Activated CD4-positive, alpha-beta memory T cell treated with anti-CD3 and anti-CD28 coated beads for 36 hours (primary cell): ENCODE data around the gene CLPTM1L. TPM values are rescaled to one million over a fixed set of nuclear protein-coding genes. Genes with fewer than 3 reads are reported as not detected.
"Not testable (repeated sequence)": the region's sequence is repeated elsewhere in the genome, so short reads cannot be mapped to it uniquely, and the experiment has no call there.

Experiments
- CTCF ChIA-PET: fragments of 350-600 bp; sonication (Branson Sonifier 250); formaldehyde crosslinking; loops from one replicate; lab custom pipeline; 2021; ENCODE audit warnings: antibody characterized with exemption, inconsistent platforms; lab: Charles Lee
- POLR2A ChIA-PET: fragments of 350-600 bp; sonication (Branson Sonifier 250); formaldehyde crosslinking; loops from one replicate; lab custom pipeline; 2021; ENCODE audit warnings: antibody characterized with exemption; lab: Charles Lee
- DNase-seq: peaks from one replicate; pipeline ENCODE4 v3.0.0-alpha.2; 2020
- H3K27ac Mint-ChIP-seq: one replicate; pipeline ENCODE4 v1.8.0; 2021; ENCODE audit warnings: mixed read lengths
- H3K27me3 Mint-ChIP-seq: one replicate; pipeline ENCODE4 v1.8.0; 2021; ENCODE audit warnings: mixed read lengths
- H3K36me3 Mint-ChIP-seq: one replicate; pipeline ENCODE4 v1.8.0; 2021; ENCODE audit warnings: mixed read lengths
- H3K4me1 Mint-ChIP-seq: one replicate; pipeline ENCODE4 v1.8.0; 2021; ENCODE audit warnings: low read depth, mixed read lengths
- H3K4me3 Mint-ChIP-seq: one replicate; pipeline ENCODE4 v1.8.0; 2021; ENCODE audit warnings: mild to moderate bottlenecking, mixed read lengths
- H3K9me3 Mint-ChIP-seq: one replicate; pipeline ENCODE4 v1.8.0; 2021; ENCODE audit warnings: mixed read lengths
- intact Hi-C: fragments of 100-400 bp; cut with micrococcal nuclease; formaldehyde crosslinking; loops from one replicate; pipeline ENCODE4 v1.15.1; 2023
- total RNA-seq, 2 experiments: library from RNA; stranded (reverse); gene quantifications; one replicate each; pipeline ENCODE4 v1.2.3, GENCODE V29; 2021

CLPTM1L gene
- total RNA-seq, 2 experiments from 2014 or later = 70.1 to 72.9 TPM

- CTCF ChIA-PET = no interaction called here
- no peak overlapping the region for H3K4me3 Mint-ChIP-seq
- intact Hi-C loops = no loop called here
- H3K27me3 Mint-ChIP-seq = no peaks in the 10 kb centered on the region
- peaks cover 32% of the 10 kb centered on the region for H3K36me3 Mint-ChIP-seq
- POLR2A ChIA-PET = interaction anchor here (1.1 kb wide), 1 partner anchor 60 kb away, joined by 3 read pairs; no protein-coding TSS in a partner anchor
- H3K9me3 Mint-ChIP-seq = no peaks in the 10 kb centered on the region
- DNase-seq = no peak
- peaks cover 6% of the 10 kb centered on the region for H3K4me1 Mint-ChIP-seq
- H3K27ac Mint-ChIP-seq = no peak overlapping the region
Measured at GRCh38 chr5:1336749-1337488, 8.0 kb downstream of the CLPTM1L start.

GRCh38 chr5:1336106-1336561 is 8.8 kb downstream of the CLPTM1L start:
- CTCF ChIA-PET = no interaction called here
- no peak for DNase-seq
- Mint-ChIP-seq H3K4me3 (no peak overlapping the region), H3K36me3 (peaks cover 29% of the 10 kb centered on the region), H3K9me3 (no peaks in the 10 kb centered on the region), H3K27me3 (no peaks in the 10 kb centered on the region), H3K27ac (no peak overlapping the region), H3K4me1 (peaks cover 4% of the 10 kb centered on the region)
- POLR2A ChIA-PET = no interaction called here
- intact Hi-C loops = no loop called here

GRCh38 chr5:1335540-1336095 is 9.3 kb downstream of the CLPTM1L start:
- H3K4me3 Mint-ChIP-seq = no peak overlapping the region
- H3K36me3 Mint-ChIP-seq = peaks cover 29% of the 10 kb centered on the region

GRCh38 chr5:1334831-1335539 is 9.9 kb downstream of the CLPTM1L start:
- Mint-ChIP-seq H3K27me3 (no peaks in the 10 kb centered on the region), H3K4me3 (no peak overlapping the region), H3K36me3 (peaks cover 29% of the 10 kb centered on the region), H3K9me3 (no peaks in the 10 kb centered on the region), H3K4me1 (peaks cover under 1% of the 10 kb centered on the region), H3K27ac (no peak overlapping the region)
- DNase-seq = no peak
- intact Hi-C loops = no loop called here
- ChIA-PET POLR2A (no interaction called here), CTCF (no interaction called here)

More at GRCh38 chr5:1335540-1336095, 9.3 kb downstream of the CLPTM1L start:
- Mint-ChIP-seq H3K27ac (no peak overlapping the region), H3K27me3 (no peaks in the 10 kb centered on the region), H3K9me3 (no peaks in the 10 kb centered on the region), H3K4me1 (peaks cover 4% of the 10 kb centered on the region)
- ChIA-PET POLR2A (no interaction called here), CTCF (no interaction called here)
- no peak for DNase-seq
- intact Hi-C loops = no loop called here

- CTCF ChIA-PET = no interaction called here
- Mint-ChIP-seq H3K36me3 (peaks cover 29% of the 10 kb centered on the region), H3K27ac (no peak overlapping the region), H3K9me3 (no peaks in the 10 kb centered on the region), H3K27me3 (no peaks in the 10 kb centered on the region), H3K4me1 (no peaks in the 10 kb centered on the region), H3K4me3 (no peak overlapping the region)
- DNase-seq = no peak
- POLR2A ChIA-PET = no interaction called here
- intact Hi-C loops = no loop called here
Measured at GRCh38 chr5:1333986-1334385, 10.9 kb downstream of the CLPTM1L start.

- H3K27ac Mint-ChIP-seq, DNase-seq, intact Hi-C loops, H3K4me3 Mint-ChIP-seq, CTCF ChIA-PET, H3K27me3 Mint-ChIP-seq, H3K9me3 Mint-ChIP-seq, POLR2A ChIA-PET, H3K4me1 Mint-ChIP-seq: not testable (repeated sequence)
- H3K36me3 Mint-ChIP-seq = peaks cover 26% of the 10 kb centered on the region
Measured at GRCh38 chr5:1333286-1333685, 11.6 kb downstream of the CLPTM1L start.

GRCh38 chr5:1332461-1333001 is 12.4 kb downstream of the CLPTM1L start:
- Mint-ChIP-seq H3K27me3 (no peaks in the 10 kb centered on the region), H3K36me3 (peaks cover 24% of the 10 kb centered on the region), H3K4me1 (peaks cover 3% of the 10 kb centered on the region), H3K9me3 (no peaks in the 10 kb centered on the region), H3K27ac (no peak overlapping the region), H3K4me3 (no peak overlapping the region)
- POLR2A ChIA-PET = no interaction called here
- no peak for DNase-seq
- intact Hi-C loops = no loop called here
- CTCF ChIA-PET = no interaction called here

GRCh38 chr5:1331861-1332405 is 13.0 kb downstream of the CLPTM1L start:
- Mint-ChIP-seq H3K4me1 (peaks cover 3% of the 10 kb centered on the region), H3K36me3 (peaks cover 18% of the 10 kb centered on the region), H3K27me3 (no peaks in the 10 kb centered on the region), H3K9me3 (no peaks in the 10 kb centered on the region), H3K4me3 (no peak overlapping the region), H3K27ac (no peak overlapping the region)
- no peak for DNase-seq
- intact Hi-C loops = no loop called here
- ChIA-PET POLR2A (no interaction called here), CTCF (no interaction called here)

GRCh38 chr5:1330847-1331831 is 13.8 kb downstream of the CLPTM1L start:
- Mint-ChIP-seq H3K36me3 (peaks cover 16% of the 10 kb centered on the region), H3K27me3 (no peaks in the 10 kb centered on the region), H3K9me3 (no peaks in the 10 kb centered on the region), H3K27ac (no peak overlapping the region), H3K4me3 (no peak overlapping the region), H3K4me1 (peaks cover 3% of the 10 kb centered on the region)
- POLR2A ChIA-PET = no interaction called here
- intact Hi-C loops = no loop called here
- no peak for DNase-seq
- CTCF ChIA-PET = no interaction called here

GRCh38 chr5:1330146-1330846 is 14.6 kb downstream of the CLPTM1L start:
- intact Hi-C loops = no loop called here
- peaks cover 18% of the 10 kb centered on the region for H3K36me3 Mint-ChIP-seq
- ChIA-PET CTCF (no interaction called here), POLR2A (no interaction called here)
- no peaks in the 10 kb centered on the region for H3K9me3 Mint-ChIP-seq
- H3K4me1 Mint-ChIP-seq = peaks cover 3% of the 10 kb centered on the region
- H3K27ac Mint-ChIP-seq = no peak overlapping the region
- DNase-seq = no peak
- H3K4me3 Mint-ChIP-seq = no peak overlapping the region
- H3K27me3 Mint-ChIP-seq = no peaks in the 10 kb centered on the region

- Mint-ChIP-seq H3K36me3 (peaks cover 18% of the 10 kb centered on the region), H3K4me3 (no peak overlapping the region), H3K4me1 (peaks cover 3% of the 10 kb centered on the region), H3K9me3 (no peaks in the 10 kb centered on the region), H3K27ac (no peak overlapping the region), H3K27me3 (no peaks in the 10 kb centered on the region)
- intact Hi-C loops = no loop called here
- DNase-seq = no peak
- CTCF ChIA-PET = no interaction called here
- POLR2A ChIA-PET = interaction anchor here (1.0 kb wide), 1 partner anchor 195 kb away, joined by 3 read pairs; the partner anchor contains the start of gene LPCAT1
Measured at GRCh38 chr5:1329111-1329579, 15.8 kb downstream of the CLPTM1L start.
